HEK293 (cell line): ENCODE results near the gene ZSCAN26.
A peak's percentile ranks its signal among the peaks of the same experiment; 100 is the strongest.

ENCODE experiments used
- CTCF ChIP-seq: fragments of 450-650 bp; formaldehyde crosslinking; IDR thresholded peaks from 2 replicates; pipeline ENCODE4 v1.5.1; 2016; ENCODE audit warnings: missing biosample characterization, missing genetic modification characterization
- GLIS2 ChIP-seq: fragments of 450-650 bp; formaldehyde crosslinking; IDR thresholded peaks from 2 replicates; pipeline ENCODE4 v1.5.1; 2016; ENCODE audit warnings: missing biosample characterization, missing genetic modification characterization
- HIC1 ChIP-seq: fragments of 450-650 bp; formaldehyde crosslinking; IDR thresholded peaks from 2 replicates; pipeline ENCODE4 v1.5.1; 2016; ENCODE audit warnings: missing biosample characterization, missing genetic modification characterization
- PATZ1 ChIP-seq: fragments of 450-650 bp; formaldehyde crosslinking; IDR thresholded peaks from 2 replicates; pipeline ENCODE4 v1.5.1; 2016; ENCODE audit warnings: missing biosample characterization, missing genetic modification characterization
- REPIN1 ChIP-seq: fragments of 450-650 bp; formaldehyde crosslinking; IDR thresholded peaks from 2 replicates; pipeline ENCODE4 v1.5.1; 2017; ENCODE audit warnings: missing biosample characterization, missing genetic modification characterization, low read depth
- SP7 ChIP-seq: fragments of 450-650 bp; formaldehyde crosslinking; IDR thresholded peaks from 2 replicates; pipeline ENCODE4 v1.5.1; 2016; ENCODE audit warnings: missing biosample characterization, missing genetic modification characterization
- ZBTB17 ChIP-seq: fragments of 450-650 bp; formaldehyde crosslinking; IDR thresholded peaks from 2 replicates; pipeline ENCODE4 v1.5.1; 2016; ENCODE audit warnings: missing biosample characterization, missing genetic modification characterization
- ZBTB20 ChIP-seq: fragments of 450-650 bp; formaldehyde crosslinking; IDR thresholded peaks from 2 replicates; pipeline ENCODE4 v1.5.1; 2016; ENCODE audit warnings: missing biosample characterization, missing genetic modification characterization
- ZBTB26 ChIP-seq: fragments of 450-650 bp; formaldehyde crosslinking; optimal IDR thresholded peaks from 2 replicates; pipeline ENCODE3; 2016; ENCODE audit warnings: missing biosample characterization, mild to moderate bottlenecking, missing genetic modification characterization
- ZBTB6 ChIP-seq: fragments of 450-650 bp; formaldehyde crosslinking; IDR thresholded peaks from 2 replicates; pipeline ENCODE4 v1.5.1; 2017; ENCODE audit warnings: missing biosample characterization, missing genetic modification characterization
- ZBTB7A ChIP-seq: fragments of 450-650 bp; formaldehyde crosslinking; IDR thresholded peaks from 2 replicates; pipeline ENCODE4 v1.5.1; 2016; ENCODE audit warnings: low read depth, missing biosample characterization, missing genetic modification characterization
- ZBTB8A ChIP-seq: fragments of 450-650 bp; formaldehyde crosslinking; IDR thresholded peaks from 2 replicates; pipeline ENCODE4 v1.5.1; 2016; ENCODE audit warnings: missing biosample characterization, missing genetic modification characterization
- ZEB2 ChIP-seq: fragments of 450-650 bp; formaldehyde crosslinking; IDR thresholded peaks from 2 replicates; pipeline ENCODE4 v1.5.1; 2016; ENCODE audit warnings: missing biosample characterization, missing genetic modification characterization
- ZNF114 ChIP-seq: fragments of 450-650 bp; formaldehyde crosslinking; IDR thresholded peaks from 2 replicates; pipeline ENCODE4 v1.5.0; 2017; ENCODE audit warnings: missing biosample characterization, missing genetic modification characterization
- ZNF133 ChIP-seq: fragments of 450-650 bp; formaldehyde crosslinking; IDR thresholded peaks from 2 replicates; pipeline ENCODE4 v1.5.1; 2016; ENCODE audit warnings: missing biosample characterization, missing genetic modification characterization
- ZNF169 ChIP-seq: fragments of 450-650 bp; formaldehyde crosslinking; IDR thresholded peaks from 2 replicates; pipeline ENCODE4 v1.5.1; 2016; ENCODE audit warnings: missing biosample characterization, missing genetic modification characterization
- ZNF2 ChIP-seq: fragments of 450-650 bp; formaldehyde crosslinking; IDR thresholded peaks from 2 replicates; pipeline ENCODE4 v1.5.1; 2016; ENCODE audit warnings: missing biosample characterization, missing genetic modification characterization
- ZNF26 ChIP-seq: fragments of 450-650 bp; formaldehyde crosslinking; IDR thresholded peaks from 2 replicates; pipeline ENCODE4 v1.5.1; 2016; ENCODE audit warnings: missing biosample characterization, missing genetic modification characterization
- ZNF350 ChIP-seq: fragments of 450-650 bp; formaldehyde crosslinking; IDR thresholded peaks from 2 replicates; pipeline ENCODE4 v1.5.0; 2017; ENCODE audit warnings: missing biosample characterization, mild to moderate bottlenecking, missing genetic modification characterization
- ZNF449 ChIP-seq: fragments of 450-650 bp; formaldehyde crosslinking; IDR thresholded peaks from 2 replicates; pipeline ENCODE4 v1.5.1; 2017; ENCODE audit warnings: missing biosample characterization, mild to moderate bottlenecking, missing genetic modification characterization, moderate library complexity
- ZNF501 ChIP-seq: fragments of 450-650 bp; formaldehyde crosslinking; IDR thresholded peaks from 2 replicates; pipeline ENCODE4 v1.5.1; 2016; ENCODE audit warnings: missing biosample characterization, missing genetic modification characterization
- ZNF514 ChIP-seq: fragments of 450-650 bp; formaldehyde crosslinking; IDR thresholded peaks from 2 replicates; pipeline ENCODE4 v1.5.1; 2016; ENCODE audit warnings: missing biosample characterization, missing genetic modification characterization
- ZNF600 ChIP-seq: fragments of 450-650 bp; formaldehyde crosslinking; IDR thresholded peaks from 2 replicates; pipeline ENCODE4 v1.5.1; 2016; ENCODE audit warnings: missing biosample characterization, missing genetic modification characterization
- ZNF660 ChIP-seq: fragments of 450-650 bp; IDR thresholded peaks from 2 replicates; pipeline ENCODE4 v1.5.1; 2018; ENCODE audit warnings: missing biosample characterization, mild to moderate bottlenecking, missing genetic modification characterization
- ZNF704 ChIP-seq: fragments of 450-650 bp; formaldehyde crosslinking; IDR thresholded peaks from 2 replicates; pipeline ENCODE4 v1.5.1; 2016; ENCODE audit warnings: missing biosample characterization, missing genetic modification characterization
- ZSCAN30 ChIP-seq: fragments of 450-650 bp; IDR thresholded peaks from 2 replicates; pipeline ENCODE4 v1.5.1; 2018; ENCODE audit warnings: missing biosample characterization, mild to moderate bottlenecking, missing genetic modification characterization, moderate library complexity

ZSCAN26 gene

GRCh38 chr6:28218312-28219248, 48.4 kb upstream of the ZSCAN26 start (continued):
- TF ChIP-seq HIC1 (peak; percentile 60; the same call in 1 of the 2 replicates), ZNF704 (tag by site-specific recombination) (no peak), ZBTB17 (tag by site-specific recombination) (peak; percentile 52), ZSCAN30 (peak; percentile 41; the same call in 1 of the 2 replicates), ZNF133 (no peak), ZNF501 (tag by site-specific recombination) (peak; percentile 47; the same call in 1 of the 2 replicates), ZNF600 (0 out of 2 replicates have a peak, but pooled peaks have one; percentile 41), ZBTB8A (tag by site-specific recombination) (peak; percentile 97), ZNF660 (0 out of 2 replicates have a peak, but pooled peaks have one; percentile 45), ZBTB26 (peak; percentile 47), ZNF350 (tag by site-specific recombination) (no peak), ZEB2 (tag by site-specific recombination) (peak; percentile 63; the same call in 1 of the 2 replicates), ZNF169 (tag by site-specific recombination) (no peak), ZNF2 (tag by site-specific recombination) (peak; percentile 87; the same call in 1 of the 2 replicates), GLIS2 (tag by site-specific recombination) (peak; percentile 29; the same call in 1 of the 2 replicates), SP7 (tag by site-specific recombination) (peak; percentile 45), PATZ1 (peak; percentile 77), ZBTB20 (tag by site-specific recombination) (peak; percentile 9; the same call in 1 of the 2 replicates), ZNF449 (peak; percentile 77), CTCF (tag by site-specific recombination) (no peak), ZNF114 (tag by site-specific recombination) (no peak), ZNF26 (tag by site-specific recombination) (no peak), REPIN1 (tag by site-specific recombination) (no peak), ZBTB7A (tag by site-specific recombination) (no peak), ZNF514 (no peak), ZBTB6 (tag by site-specific recombination) (peak; percentile 67)
